SK-N-SH treated with all-trans-retinoic acid at 6 μM for 48 hours (cell line): ENCODE measurements around the gene FOXO3.

Source experiments
- ATAC-seq: fragments of 200-7000 bp; cut with Tn5 transposase; 3 replicates; pipeline ENCODE4 v1.9.1; 2020; ENCODE audit warnings: mild to moderate bottlenecking, moderate library complexity
- ARNTL ChIP-seq: fragments of 450-650 bp; formaldehyde crosslinking; IDR thresholded peaks from 2 replicates; pipeline ENCODE4 v1.5.0; 2020; ENCODE audit warnings: low read depth, mild to moderate bottlenecking, moderate library complexity, borderline replicate concordance
- BACH2 ChIP-seq: fragments of 250-450 bp; sonication (Bioruptor Pico); IDR thresholded peaks from 2 replicates; pipeline ENCODE4 v1.9.0; 2021; ENCODE audit warnings: mild to moderate bottlenecking, borderline replicate concordance
- CSDC2 ChIP-seq: fragments of 250-450 bp; sonication (Bioruptor Pico); IDR thresholded peaks from 2 replicates; pipeline ENCODE4 v1.5.0; 2020; ENCODE audit warnings: mild to moderate bottlenecking, moderate library complexity
- ESRRG ChIP-seq: fragments of 250-450 bp; sonication (Bioruptor Pico); IDR thresholded peaks from 2 replicates; pipeline ENCODE4 v1.6.1; 2021; ENCODE audit warnings: mild to moderate bottlenecking
- GLIS3 ChIP-seq: fragments of 250-450 bp; sonication (Bioruptor Pico); IDR thresholded peaks from 2 replicates; pipeline ENCODE4 v1.5.0; 2020; ENCODE audit warnings: mild to moderate bottlenecking, moderate library complexity
- ISL1 ChIP-seq: fragments of 250-450 bp; sonication (Bioruptor Pico); IDR thresholded peaks from 2 replicates; pipeline ENCODE4 v2.1.2; 2022; ENCODE audit warnings: mild to moderate bottlenecking, moderate library complexity
- OSR1 ChIP-seq: fragments of 250-450 bp; sonication (Bioruptor Pico); IDR thresholded peaks from 2 replicates; pipeline ENCODE4 v1.8.0; 2022; ENCODE audit warnings: moderate library complexity, mild to moderate bottlenecking, inconsistent platforms
- PPARA ChIP-seq: fragments of 250-450 bp; sonication (Bioruptor Pico); IDR thresholded peaks from 2 replicates; pipeline ENCODE4 v1.5.0; 2020; ENCODE audit warnings: mild to moderate bottlenecking, borderline replicate concordance
- RARB ChIP-seq: fragments of 250-450 bp; sonication (Bioruptor Pico); IDR thresholded peaks from 2 replicates; pipeline ENCODE4 v1.8.0; 2021; ENCODE audit warnings: mild to moderate bottlenecking, moderate library complexity
- SNAI2 ChIP-seq: fragments of 250-450 bp; sonication (Bioruptor Pico); IDR thresholded peaks from 2 replicates; pipeline ENCODE4 v1.5.0; 2020; ENCODE audit warnings: mild to moderate bottlenecking, moderate library complexity
- TCF4 ChIP-seq: fragments of 250-450 bp; sonication (Bioruptor Pico); IDR thresholded peaks from 2 replicates; pipeline ENCODE4 v1.8.0; 2021; ENCODE audit warnings: mild to moderate bottlenecking, moderate library complexity, borderline replicate concordance
- TOX ChIP-seq: fragments of 250-450 bp; sonication (Bioruptor Pico); IDR thresholded peaks from 2 replicates; pipeline ENCODE4 v1.8.0; 2021; ENCODE audit warnings: mild to moderate bottlenecking, moderate library complexity, borderline replicate concordance
- ZC3H10 ChIP-seq: fragments of 250-450 bp; sonication (Bioruptor Pico); IDR thresholded peaks from 2 replicates; pipeline ENCODE4 v1.5.1; 2021; ENCODE audit warnings: mild to moderate bottlenecking, moderate library complexity
- ZFP3 ChIP-seq: fragments of 250-450 bp; sonication (Bioruptor Pico); IDR thresholded peaks from 2 replicates; pipeline ENCODE4 v1.5.0; 2020; ENCODE audit warnings: mild to moderate bottlenecking, moderate library complexity
- ZNF565 ChIP-seq: fragments of 450-650 bp; formaldehyde crosslinking; conservative IDR thresholded peaks from 2 replicates; pipeline ENCODE4 v1.5.0; 2020; ENCODE audit warnings: low read depth, mild to moderate bottlenecking, moderate library complexity
- ZNF70 ChIP-seq: fragments of 450-650 bp; formaldehyde crosslinking; IDR thresholded peaks from 2 replicates; pipeline ENCODE4 v1.5.0; 2020; ENCODE audit warnings: mild to moderate bottlenecking, moderate library complexity
- ZNF8 ChIP-seq: fragments of 450-650 bp; formaldehyde crosslinking; IDR thresholded peaks from 2 replicates; pipeline ENCODE4 v1.5.0; 2020; ENCODE audit warnings: mild to moderate bottlenecking, moderate library complexity
- TF ChIP-seq, protein P1 (sequence below): fragments of 250-450 bp; sonication (Bioruptor Pico); IDR thresholded peaks from 2 replicates; pipeline ENCODE4 v1.5.0; 2020; ENCODE audit warnings: mild to moderate bottlenecking, moderate library complexity
- TF ChIP-seq, protein P2 (sequence below): fragments of 250-450 bp; sonication (Bioruptor Pico); IDR thresholded peaks from 2 replicates; pipeline ENCODE4 v1.5.1; 2020; ENCODE audit warnings: low read depth, mild to moderate bottlenecking, moderate library complexity
- TF ChIP-seq, protein P3 (sequence below): fragments of 250-450 bp; sonication (Bioruptor Pico); IDR thresholded peaks from 2 replicates; pipeline ENCODE4 v1.5.1; 2021; ENCODE audit warnings: mild to moderate bottlenecking, moderate library complexity
- TF ChIP-seq, protein P4 (sequence below): fragments of 250-450 bp; sonication (Bioruptor Pico); IDR thresholded peaks from 2 replicates; pipeline ENCODE4 v1.8.0; 2021; ENCODE audit warnings: low read depth, mild to moderate bottlenecking, moderate library complexity, borderline replicate concordance
- TF ChIP-seq, protein P5 (sequence below): fragments of 250-450 bp; sonication (Bioruptor Pico); IDR thresholded peaks from 2 replicates; pipeline ENCODE4 v1.8.0; 2020; ENCODE audit warnings: mild to moderate bottlenecking, moderate library complexity, borderline replicate concordance

The FOXO3 gene

DNA sequence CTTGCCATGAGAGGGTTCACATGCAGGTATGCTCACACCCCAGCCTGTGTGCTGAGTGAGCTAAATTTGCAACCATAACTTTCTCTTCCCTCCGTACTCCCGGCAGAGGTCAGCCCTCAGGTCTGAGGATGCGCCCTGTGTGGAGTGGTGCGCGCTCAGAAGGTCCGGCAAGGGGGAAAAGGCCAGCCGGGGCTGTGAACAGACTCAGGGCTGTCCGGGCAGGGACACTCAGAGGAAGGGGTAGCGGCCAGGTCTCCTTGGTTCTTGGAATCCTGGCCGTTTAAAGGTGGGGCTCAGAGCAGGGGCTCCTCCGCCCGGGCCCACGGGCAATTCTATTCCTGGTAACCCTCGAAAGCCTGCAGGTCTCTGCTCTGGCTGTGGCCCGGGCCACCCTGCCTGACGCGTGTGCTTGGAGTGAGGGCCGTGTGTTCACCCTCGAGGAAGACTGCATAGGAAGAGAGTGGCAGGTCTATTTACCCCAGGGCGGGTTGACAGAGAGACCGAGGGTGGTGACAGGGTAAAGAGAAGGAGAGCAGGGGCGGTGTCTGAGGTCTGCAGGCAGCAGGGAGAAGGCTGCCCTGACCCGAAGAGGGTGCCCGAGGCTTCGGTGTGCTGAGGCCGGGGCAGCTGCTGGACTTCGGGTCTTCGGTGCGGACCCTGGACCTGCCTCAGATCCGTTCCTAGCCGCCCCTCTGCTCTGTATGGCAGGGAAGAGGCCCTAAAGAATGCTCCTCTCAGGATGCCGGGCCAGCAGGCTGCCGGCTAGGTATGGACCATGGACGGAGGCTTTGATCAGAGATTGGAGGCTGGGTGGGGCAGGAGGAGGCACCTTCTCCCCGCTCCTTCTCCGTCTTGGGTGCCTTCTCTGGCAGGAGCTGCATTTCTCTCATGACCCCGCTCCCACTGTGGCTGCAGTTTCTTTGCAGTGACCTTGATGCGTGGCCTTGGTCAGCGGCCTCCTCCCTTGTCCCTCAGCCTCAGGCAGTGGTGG, 156.4 kb downstream of the FOXO3 start:
- no peak for ATAC-seq
- TF ChIP-seq ISL1, result no peak
- no peak for TF ChIP-seq ESRRG
- TF ChIP-seq TCF4 (CRISPR knock-in tag), result no peak
- TF ChIP-seq RARB, result no peak
- TF ChIP-seq TOX (CRISPR knock-in tag), result no peak
- TF ChIP-seq ZNF565, result no peak
- TF ChIP-seq, protein P1, sequence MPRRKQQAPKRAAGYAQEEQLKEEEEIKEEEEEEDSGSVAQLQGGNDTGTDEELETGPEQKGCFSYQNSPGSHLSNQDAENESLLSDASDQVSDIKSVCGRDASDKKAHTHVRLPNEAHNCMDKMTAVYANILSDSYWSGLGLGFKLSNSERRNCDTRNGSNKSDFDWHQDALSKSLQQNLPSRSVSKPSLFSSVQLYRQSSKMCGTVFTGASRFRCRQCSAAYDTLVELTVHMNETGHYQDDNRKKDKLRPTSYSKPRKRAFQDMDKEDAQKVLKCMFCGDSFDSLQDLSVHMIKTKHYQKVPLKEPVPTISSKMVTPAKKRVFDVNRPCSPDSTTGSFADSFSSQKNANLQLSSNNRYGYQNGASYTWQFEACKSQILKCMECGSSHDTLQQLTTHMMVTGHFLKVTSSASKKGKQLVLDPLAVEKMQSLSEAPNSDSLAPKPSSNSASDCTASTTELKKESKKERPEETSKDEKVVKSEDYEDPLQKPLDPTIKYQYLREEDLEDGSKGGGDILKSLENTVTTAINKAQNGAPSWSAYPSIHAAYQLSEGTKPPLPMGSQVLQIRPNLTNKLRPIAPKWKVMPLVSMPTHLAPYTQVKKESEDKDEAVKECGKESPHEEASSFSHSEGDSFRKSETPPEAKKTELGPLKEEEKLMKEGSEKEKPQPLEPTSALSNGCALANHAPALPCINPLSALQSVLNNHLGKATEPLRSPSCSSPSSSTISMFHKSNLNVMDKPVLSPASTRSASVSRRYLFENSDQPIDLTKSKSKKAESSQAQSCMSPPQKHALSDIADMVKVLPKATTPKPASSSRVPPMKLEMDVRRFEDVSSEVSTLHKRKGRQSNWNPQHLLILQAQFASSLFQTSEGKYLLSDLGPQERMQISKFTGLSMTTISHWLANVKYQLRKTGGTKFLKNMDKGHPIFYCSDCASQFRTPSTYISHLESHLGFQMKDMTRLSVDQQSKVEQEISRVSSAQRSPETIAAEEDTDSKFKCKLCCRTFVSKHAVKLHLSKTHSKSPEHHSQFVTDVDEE, result no peak
- TF ChIP-seq OSR1 (CRISPR knock-in tag), result no peak
- TF ChIP-seq ZNF70, result no peak
- TF ChIP-seq ARNTL (CRISPR knock-in tag), result no peak
- TF ChIP-seq, protein P2, sequence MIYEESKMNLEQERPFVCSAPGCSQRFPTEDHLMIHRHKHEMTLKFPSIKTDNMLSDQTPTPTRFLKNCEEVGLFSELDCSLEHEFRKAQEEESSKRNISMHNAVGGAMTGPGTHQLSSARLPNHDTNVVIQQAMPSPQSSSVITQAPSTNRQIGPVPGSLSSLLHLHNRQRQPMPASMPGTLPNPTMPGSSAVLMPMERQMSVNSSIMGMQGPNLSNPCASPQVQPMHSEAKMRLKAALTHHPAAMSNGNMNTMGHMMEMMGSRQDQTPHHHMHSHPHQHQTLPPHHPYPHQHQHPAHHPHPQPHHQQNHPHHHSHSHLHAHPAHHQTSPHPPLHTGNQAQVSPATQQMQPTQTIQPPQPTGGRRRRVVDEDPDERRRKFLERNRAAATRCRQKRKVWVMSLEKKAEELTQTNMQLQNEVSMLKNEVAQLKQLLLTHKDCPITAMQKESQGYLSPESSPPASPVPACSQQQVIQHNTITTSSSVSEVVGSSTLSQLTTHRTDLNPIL (CRISPR knock-in tag), result no peak
- TF ChIP-seq, protein P3, sequence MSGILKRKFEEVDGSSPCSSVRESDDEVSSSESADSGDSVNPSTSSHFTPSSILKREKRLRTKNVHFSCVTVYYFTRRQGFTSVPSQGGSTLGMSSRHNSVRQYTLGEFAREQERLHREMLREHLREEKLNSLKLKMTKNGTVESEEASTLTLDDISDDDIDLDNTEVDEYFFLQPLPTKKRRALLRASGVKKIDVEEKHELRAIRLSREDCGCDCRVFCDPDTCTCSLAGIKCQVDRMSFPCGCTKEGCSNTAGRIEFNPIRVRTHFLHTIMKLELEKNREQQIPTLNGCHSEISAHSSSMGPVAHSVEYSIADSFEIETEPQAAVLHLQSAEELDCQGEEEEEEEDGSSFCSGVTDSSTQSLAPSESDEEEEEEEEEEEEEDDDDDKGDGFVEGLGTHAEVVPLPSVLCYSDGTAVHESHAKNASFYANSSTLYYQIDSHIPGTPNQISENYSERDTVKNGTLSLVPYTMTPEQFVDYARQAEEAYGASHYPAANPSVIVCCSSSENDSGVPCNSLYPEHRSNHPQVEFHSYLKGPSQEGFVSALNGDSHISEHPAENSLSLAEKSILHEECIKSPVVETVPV (CRISPR knock-in tag), result no peak
- TF ChIP-seq GLIS3 (CRISPR knock-in tag), result no peak
- no peak for TF ChIP-seq ZFP3 (CRISPR knock-in tag)
- TF ChIP-seq SNAI2, result no peak
- no peak for TF ChIP-seq CSDC2 (CRISPR knock-in tag)
- TF ChIP-seq, protein P4, sequence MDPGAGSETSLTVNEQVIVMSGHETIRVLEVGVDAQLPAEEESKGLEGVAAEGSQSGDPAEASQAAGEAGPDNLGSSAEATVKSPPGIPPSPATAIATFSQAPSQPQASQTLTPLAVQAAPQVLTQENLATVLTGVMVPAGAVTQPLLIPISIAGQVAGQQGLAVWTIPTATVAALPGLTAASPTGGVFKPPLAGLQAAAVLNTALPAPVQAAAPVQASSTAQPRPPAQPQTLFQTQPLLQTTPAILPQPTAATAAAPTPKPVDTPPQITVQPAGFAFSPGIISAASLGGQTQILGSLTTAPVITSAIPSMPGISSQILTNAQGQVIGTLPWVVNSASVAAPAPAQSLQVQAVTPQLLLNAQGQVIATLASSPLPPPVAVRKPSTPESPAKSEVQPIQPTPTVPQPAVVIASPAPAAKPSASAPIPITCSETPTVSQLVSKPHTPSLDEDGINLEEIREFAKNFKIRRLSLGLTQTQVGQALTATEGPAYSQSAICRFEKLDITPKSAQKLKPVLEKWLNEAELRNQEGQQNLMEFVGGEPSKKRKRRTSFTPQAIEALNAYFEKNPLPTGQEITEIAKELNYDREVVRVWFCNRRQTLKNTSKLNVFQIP (CRISPR knock-in tag), result no peak

DNA sequence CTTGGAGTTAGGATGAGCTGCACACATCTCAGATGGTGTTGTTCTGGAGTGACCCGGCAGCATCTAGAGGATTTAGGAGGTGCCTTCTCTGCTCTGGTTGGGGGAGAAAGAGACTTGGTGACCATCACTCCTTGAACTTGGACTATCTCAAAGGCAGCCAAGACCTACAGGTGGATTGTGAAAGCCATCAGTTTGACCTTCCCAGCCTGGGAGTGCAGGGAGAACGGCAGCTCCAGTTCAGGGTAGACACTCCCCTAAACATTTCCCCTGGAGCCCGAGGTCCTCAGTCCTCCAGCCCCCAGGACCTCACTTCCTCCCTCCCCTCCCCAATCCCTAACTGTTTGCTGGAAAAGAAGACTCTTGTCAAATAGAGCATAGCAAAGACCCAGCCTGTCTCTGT, 158.8 kb downstream of the FOXO3 start:
- TF ChIP-seq GLIS3 (CRISPR knock-in tag), result no peak
- TF ChIP-seq, protein P5, sequence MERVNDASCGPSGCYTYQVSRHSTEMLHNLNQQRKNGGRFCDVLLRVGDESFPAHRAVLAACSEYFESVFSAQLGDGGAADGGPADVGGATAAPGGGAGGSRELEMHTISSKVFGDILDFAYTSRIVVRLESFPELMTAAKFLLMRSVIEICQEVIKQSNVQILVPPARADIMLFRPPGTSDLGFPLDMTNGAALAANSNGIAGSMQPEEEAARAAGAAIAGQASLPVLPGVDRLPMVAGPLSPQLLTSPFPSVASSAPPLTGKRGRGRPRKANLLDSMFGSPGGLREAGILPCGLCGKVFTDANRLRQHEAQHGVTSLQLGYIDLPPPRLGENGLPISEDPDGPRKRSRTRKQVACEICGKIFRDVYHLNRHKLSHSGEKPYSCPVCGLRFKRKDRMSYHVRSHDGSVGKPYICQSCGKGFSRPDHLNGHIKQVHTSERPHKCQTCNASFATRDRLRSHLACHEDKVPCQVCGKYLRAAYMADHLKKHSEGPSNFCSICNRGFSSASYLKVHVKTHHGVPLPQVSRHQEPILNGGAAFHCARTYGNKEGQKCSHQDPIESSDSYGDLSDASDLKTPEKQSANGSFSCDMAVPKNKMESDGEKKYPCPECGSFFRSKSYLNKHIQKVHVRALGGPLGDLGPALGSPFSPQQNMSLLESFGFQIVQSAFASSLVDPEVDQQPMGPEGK (CRISPR knock-in tag), result no peak
- TF ChIP-seq ZNF70, result no peak
- no peak for TF ChIP-seq ZC3H10 (CRISPR knock-in tag)
- no peak for ATAC-seq

DNA sequence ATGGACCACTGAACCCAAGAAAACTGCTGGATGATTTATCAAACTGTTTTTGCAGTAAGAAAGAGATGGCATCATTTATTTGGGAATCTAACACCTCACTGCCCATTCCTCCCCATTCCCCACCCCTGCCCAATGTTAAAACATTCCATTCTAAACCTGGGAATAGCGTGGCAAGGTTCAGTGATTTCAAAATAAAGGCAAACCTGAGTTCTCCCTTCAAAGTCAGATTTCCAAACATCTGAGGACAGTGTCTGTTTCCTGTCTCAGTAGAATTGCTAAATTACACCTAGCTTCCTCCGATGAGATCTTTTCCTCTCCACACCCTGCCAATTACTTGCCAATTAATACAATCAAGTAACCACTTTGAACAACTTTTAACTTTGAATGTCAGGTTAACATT, 160.1 kb downstream of the FOXO3 start:
- ATAC-seq, result no peak
- no peak for TF ChIP-seq ARNTL (CRISPR knock-in tag)
- no peak for TF ChIP-seq ISL1
- TF ChIP-seq, protein P2 (CRISPR knock-in tag), result no peak
- TF ChIP-seq GLIS3 (CRISPR knock-in tag), result no peak
- no peak for TF ChIP-seq ESRRG
- no peak for TF ChIP-seq ZNF8 (CRISPR knock-in tag)
- TF ChIP-seq PPARA, result no peak
- no peak for TF ChIP-seq ZC3H10 (CRISPR knock-in tag)
- TF ChIP-seq TCF4 (CRISPR knock-in tag), result no peak
- TF ChIP-seq SNAI2, result no peak
- TF ChIP-seq TOX (CRISPR knock-in tag), result no peak
- TF ChIP-seq RARB, result no peak
- TF ChIP-seq CSDC2 (CRISPR knock-in tag), result no peak
- TF ChIP-seq, protein P3 (CRISPR knock-in tag), result no peak
- no peak for TF ChIP-seq ZNF565
- TF ChIP-seq BACH2 (CRISPR knock-in tag), result no peak
- TF ChIP-seq ZFP3 (CRISPR knock-in tag), result no peak
- no peak for TF ChIP-seq ZNF70
- no peak for TF ChIP-seq OSR1 (CRISPR knock-in tag)
